CD4-positive, alpha-beta T cell treated with Interleukin-2 at 100 ng/mL for 4 hours (primary cell): ENCODE data around the gene SCN3B.
A peak's percentile ranks its signal among the peaks of the same experiment; 100 is the strongest.

ENCODE experiments used
- DNase-seq: peaks from one replicate; pipeline ENCODE4 v3.0.0-alpha.2; 2020; ENCODE audit warnings: low spot score

Gene SCN3B

DNA sequence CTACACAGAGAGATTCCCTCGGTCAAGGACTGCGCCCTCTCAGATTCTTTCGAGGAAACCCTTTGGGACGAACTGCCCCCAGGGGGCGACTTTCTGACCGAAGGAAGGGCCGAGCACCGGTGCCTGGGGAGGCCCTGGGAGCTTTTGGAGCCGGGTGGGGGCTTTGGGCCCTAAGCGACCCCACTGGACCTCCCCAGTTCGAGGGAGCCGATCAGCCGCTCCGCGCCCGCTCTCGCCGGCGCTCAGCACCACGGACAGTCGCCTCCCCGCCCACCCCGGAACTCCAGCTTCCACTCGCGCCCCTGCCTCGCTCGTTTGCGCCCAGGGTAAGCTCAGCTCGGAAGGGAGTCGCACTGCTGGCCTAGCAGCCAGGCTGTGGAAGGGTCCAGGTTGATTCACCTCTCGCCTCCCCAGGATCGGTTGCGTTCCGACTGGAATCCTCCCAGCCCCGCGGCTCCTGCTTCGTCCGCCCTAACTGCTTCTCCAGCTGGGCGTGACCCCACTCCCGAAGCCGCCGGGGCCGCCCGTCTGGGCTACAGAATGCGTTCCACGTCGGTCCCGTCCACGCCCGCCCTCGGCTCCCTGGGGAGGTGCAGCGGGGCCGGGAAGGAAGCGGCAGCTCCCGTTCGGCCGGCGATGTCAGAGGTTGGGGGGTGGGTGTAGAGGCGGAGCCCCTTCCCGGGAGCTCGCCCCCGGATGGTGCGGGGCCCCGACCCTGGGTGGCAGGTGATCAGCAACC, 428 bp downstream of the SCN3B start:
- no peak for DNase-seq

DNA sequence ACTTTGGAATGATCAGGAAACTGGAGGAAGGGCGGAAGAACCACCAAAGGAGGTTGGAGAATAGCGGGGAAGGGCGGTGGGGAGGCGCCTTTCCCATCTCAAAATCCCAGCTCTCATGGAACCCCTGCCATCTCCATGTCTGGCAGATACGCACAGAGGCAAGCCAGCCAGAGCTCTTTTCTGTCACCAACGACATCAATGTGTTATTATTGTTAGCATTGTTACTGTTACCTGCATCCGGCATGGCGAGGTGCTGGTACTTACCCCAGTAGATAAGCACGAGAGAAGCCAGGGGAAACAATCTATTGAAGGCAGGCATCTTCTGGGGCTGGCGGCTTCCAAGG, 969 bp downstream of the SCN3B start:
- no peak for DNase-seq

DNA sequence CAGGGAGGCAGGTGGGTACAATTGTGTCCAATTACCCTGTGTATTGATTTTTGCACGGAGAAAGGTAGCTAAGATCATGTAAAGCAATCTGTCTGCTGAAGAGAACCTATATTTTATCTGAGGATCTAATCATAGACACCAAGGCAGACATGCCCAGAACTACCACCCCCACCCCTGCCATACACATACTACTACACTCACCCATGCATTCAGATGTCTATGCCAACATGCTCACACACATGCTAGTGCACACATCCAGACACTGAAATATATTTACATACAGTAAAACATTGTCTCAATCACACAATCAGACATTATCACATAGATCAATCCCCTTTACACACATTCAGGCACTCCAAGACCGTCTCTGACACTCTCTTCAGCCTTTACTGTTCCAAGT, 1.8 kb downstream of the SCN3B start:
- no peak for DNase-seq

DNA sequence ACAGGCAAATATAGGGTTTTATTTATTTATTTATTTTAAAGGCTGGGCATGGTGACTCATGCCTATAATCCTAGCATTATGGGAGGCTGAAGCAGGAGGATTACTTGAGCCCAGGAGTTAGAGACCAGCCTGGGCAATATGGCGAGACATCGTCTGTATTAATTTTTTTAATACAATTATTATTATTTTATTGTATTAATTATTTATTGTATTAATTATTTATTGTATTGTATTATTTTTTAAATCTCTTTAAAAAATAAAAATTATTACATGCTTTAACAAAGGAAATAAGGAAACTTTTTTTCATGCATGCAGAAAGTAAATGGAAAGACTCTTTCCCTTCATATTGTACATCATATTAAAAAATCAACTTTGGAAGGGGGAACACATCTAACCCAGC, 3.5 kb downstream of the SCN3B start:
- no peak for DNase-seq

DNA sequence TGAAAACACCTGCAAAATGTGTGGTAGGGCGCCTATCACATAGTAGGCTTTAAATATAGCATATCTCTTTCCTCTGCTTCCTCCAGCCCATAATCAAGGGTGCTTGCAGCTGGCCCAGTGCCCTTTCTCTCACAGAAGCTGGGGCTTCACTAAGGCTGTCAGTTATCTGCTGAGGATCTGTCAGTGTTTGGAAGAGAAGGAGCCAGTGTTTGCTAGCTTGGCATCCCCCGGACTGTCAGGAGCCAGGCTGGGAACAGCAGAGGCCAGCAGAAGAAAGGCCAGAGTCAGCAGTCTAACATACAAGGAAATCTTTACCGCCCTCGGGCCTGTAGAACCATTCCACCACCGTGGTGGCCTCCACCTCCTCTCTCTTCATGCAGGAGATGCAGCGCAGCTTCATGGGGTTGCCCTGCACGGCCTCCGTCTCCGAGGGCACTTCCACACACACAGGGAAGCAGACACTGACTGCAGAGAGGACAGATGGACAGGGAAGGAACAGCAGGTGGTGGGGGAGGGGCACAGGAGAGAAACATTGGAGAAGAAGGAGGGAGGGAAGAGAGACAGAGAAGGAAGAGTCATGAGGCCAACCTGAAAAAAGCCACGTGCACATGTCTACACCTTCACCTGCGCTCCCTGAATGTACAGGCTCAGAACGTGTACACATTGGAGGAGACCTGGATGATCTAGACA, 9.0 kb downstream of the SCN3B start:
- DNase-seq = no peak

DNA sequence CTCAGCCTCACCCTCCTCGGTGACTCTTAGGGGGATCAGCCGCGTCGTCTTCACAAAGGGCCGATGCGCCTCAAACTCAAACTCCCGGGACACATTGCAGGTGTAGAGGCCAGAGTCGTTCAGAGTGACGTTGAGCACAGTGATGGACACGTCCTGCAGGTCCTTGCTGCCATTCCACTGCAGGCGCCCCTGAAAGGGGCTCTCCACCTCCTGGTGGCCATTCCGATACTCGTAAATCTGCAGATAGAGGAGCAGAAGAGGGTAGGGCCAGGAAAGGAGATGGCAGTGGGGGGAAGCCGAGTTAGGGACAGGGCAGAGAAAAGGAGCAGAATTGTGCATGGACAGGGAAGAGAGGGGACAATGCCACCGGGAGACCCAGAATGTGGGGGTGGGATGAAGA, 12.0 kb downstream of the SCN3B start:
- DNase-seq = no peak

DNA sequence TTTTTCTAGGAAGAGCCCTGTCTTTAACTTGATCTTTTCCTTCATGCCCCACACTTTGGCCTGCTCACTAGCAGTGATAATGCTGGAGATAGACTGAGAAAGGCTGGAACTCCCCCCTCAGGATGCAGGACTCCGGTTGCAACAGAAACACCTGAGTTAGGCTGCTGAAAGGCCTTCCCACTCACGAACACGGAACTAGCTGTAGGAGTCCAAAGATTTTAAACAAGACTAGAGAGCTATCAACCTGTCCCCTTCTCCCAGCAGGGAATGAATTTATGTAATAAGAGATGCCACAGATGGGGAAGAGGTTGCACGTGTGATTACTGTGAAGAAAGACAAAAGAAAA, 13.0 kb downstream of the SCN3B start:
- no peak for DNase-seq

DNA sequence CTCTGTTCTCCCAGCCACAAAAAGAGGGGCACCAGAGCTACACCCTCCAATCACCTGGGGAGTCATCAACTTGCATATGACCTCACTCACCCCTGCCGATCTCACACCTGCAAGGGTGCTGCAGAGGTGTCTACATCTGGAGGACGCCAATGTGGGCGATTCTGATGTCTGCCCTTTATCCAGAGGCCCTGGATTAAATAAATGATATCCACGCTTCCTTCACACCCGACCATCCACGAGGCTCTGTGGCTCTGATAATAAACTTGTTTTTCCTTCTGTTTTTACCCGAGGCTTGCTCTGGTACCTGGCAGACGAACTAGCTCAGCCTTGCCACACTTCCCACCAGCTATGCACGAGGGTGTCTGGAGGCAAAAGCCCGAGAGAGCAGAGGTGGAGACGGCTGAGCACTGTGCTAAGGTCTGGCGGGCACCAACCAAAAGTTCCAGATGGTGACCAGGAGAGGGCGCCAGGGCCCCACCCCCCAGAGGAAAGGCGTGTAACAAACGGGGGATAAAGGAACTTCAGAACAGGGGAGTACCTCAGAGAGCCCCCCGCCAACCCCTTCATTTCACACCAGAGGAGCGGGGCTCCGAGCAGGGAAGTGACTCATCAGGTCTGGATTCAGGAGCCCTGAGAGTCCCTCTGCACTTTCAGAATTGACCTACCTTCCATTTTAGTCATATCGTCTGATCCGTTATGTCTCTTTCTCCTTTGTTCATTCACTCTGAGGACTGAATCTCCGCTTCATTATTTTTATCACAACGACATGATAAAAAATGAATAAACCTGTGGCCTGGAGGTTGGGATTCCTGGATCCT, 13.5 kb downstream of the SCN3B start:
- peak; percentile 24 for DNase-seq

DNA sequence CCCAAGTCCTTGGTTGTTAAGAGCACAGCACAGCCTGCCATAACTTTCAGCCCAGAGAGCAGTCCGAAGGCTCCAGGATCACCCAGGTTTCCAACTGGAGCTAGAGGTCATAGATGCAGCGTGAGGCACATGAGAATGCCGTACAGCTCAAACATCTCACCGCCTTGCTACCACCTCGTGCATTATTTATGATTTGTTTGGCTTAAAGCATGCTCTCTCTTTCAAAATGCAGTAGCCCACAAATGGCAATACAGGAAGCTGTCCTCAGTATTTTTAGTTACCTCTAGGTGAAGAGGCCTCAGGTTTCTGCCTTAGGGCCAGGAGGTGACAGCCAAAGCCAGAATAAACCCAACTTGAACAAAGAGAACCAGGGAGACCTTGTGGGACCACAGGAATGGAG, 14.4 kb downstream of the SCN3B start:
- DNase-seq = no peak

DNA sequence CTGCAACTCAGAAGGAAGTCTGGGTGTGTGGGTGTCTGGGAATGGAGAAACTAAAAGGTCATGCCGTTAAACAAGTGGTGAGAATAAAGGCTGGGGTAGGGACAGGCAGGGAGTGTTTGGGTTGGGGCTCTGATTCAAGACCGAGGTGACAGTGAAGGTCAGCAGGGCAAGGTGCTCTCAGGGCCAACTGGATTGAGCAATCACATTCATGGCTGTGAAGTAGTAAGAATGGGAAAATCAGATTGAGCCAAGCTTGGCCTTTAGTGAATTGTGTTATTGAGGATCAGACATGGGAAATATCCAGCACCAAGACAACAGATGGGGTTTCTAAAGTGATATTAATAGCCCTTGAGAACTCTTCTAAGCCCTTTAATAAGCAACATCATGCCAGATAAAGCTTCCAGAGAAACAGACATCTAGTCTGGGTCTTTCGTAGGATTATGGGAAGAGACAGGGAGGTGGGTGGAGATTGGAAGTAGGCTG, 24.3 kb downstream of the SCN3B start:
- no peak for DNase-seq

DNA sequence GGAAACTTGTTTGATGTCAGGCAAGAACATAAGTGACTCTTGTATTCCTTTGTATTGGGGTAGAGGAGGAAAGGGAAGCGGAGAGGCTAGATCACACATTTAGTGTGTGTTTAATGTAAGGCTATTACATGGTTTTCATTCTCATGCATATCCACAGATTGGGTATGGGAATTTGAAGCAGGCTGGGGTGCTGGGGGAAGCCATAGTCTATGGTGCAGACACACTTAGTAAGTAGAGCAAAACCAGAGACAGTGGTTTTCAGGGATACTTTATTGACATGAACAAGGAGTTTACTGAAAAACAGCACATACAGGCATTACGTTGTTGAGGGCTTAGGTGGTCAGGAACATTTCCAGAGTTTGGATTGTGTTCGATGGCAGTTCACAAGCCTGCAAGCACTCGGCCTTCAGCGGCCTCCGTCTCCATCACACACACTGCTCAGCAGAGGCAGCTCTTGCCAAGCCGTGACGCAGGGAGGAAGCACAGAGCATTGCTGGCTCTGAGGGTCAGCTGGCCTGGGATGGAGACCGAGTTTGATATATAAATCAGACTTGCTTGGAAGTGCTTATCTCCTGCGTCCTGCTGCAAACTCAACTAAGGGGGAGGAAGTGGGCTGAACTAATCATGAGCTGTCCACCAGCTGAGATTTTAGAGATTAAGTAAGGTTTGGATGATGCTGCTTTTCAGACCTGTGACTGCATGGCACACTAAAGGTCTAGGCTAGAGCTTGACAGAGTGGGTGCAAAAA, 25.3 kb downstream of the SCN3B start:
- no peak for DNase-seq

DNA sequence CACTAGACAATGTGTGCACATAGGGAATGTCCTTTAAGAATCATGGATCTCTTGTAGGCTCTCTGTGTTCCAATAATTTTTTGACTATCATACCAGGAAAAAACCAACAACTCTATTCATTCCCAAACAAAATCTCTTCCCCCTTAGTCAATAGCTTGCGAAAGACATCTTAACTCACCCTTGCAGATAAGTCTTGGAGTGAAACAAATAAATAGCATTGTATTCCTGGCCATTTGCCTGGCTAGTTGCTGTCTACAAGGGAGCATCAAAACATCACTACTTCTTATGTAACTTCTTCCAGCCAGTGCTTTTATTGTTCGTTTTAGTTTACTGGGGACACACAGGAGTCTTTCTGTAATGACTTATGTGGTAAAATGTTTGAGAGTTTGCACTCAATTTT, 29.4 kb downstream of the SCN3B start:
- DNase-seq = no peak

DNA sequence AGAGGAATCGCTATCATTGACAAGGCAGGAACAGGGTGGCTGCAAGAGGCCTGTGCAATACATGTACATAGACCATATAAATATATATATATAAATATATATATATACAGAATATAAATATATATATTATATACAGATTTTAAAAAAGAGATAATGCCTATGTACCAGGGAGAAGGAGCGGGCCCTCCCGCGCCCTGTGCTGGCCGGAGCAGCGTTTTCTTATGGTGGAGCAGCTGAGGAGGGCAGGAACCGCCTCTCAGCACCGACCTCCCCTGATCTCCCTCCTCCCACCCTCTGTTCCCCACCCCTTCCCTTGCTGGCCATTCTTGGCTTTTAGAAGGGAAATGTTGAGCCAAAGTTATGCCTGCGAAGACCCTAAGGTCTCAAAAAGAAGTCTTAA, 31.8 kb downstream of the SCN3B start:
- DNase-seq = no peak

DNA sequence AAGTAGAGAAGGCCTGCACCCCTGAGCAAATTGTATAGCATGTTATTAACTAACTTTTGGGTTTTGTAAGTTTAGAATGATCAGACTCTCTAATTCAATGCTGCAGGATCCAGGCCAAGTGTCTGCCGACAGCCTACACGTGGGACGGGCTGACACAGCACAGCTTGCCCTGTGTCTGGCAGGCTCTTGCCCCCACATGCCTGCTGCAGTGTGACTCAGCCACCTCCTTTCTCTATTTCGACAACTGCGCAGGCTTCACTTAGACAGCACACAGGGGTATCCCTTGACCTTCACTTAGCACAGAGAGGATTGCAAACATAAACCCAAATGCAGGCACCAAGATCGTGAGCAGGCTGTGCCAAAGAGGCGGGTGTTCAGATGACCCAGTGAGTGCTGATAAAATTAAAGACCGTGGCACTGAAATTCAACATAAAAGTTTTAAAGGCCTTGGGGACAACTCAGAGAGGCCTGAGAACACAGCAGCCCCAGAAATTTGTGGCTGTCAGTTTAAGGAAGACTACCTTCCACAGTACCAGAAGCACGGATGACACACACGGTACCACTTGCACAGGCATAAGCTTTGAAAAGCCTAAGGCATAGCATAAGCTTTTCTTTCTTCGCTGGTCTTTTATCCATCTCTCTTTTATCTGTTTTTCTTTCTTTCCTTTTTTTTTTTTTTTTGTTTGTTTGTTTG, 37.8 kb downstream of the SCN3B start:
- DNase-seq = no peak

DNA sequence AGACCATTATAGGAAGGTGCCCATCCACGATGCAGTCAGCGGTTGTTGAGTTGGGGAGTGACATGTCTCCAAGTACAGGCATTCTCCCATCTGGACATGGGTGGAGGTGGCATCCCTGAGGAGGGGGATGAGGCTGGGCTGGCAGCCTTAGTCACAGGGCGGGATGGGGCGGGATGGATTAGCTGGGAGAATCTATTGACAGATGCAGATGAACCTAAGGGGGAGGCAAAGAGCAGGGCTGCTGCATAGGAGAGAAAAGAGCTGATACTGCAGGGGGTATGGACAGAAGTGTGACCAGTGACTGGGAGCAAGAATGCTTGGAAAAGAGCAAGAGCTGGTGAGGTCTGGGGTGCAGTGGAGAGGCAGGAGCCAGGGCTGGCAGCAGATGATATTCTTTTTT, 42.7 kb downstream of the SCN3B start:
- no peak for DNase-seq

DNA sequence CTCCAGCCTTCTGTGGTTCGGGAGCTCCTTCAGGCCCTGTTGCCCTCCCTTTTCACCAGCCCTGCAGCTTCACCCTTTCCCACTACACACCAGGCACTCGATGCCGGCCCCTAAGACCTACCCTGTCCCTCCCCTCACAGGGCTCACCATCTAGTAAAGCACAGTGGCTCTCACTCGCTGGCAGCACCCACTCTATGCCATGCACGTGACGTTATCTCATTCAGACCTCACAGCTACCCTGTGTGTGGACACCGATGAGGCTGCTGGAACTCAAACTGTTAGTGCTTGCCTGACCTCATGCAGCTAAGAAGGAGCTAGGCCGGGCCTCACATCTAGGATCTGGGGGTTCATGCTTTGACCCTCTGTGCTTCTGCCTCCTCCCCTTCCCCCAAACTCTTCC, 45.5 kb downstream of the SCN3B start:
- DNase-seq = no peak

DNA sequence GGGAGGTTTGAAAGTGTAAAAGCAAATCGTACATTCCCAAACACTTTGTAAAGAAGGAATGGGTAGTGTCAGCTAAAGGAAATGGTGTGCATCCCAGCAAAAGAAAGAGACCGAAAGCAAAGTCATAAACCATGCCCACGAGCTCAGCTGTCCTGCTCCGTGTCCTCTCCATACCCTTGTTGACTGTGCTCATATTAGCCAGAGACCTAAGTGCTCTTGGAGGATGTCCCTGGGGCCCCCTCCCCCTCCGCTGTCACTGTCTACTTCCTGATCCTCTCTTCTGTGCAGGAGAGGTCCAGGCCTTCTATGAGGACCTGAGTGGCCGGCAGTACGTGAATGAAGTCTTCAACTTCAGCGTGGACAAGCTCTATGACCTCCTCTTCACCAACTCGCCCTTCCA, 46.1 kb downstream of the SCN3B start:
- DNase-seq = no peak

DNA sequence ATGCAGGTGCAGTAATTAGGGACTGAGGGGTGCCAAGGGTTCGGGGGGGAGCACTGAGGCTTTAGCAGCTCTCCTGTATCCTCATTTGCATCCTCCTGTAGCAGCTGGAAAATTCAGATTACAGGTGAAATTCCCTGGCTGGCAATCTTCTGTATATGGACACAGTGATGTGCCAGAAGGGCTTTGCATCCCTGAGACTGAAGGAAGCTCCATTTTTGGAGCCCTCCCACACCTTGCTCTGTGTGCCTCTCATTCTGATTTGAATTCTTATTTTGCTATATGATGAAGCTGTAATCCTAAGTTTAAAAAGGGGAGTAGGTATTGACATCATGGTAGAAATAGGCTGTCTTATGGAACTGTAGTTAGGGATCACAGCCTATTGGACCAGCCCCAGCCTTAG, 46.6 kb downstream of the SCN3B start:
- DNase-seq = no peak

DNA sequence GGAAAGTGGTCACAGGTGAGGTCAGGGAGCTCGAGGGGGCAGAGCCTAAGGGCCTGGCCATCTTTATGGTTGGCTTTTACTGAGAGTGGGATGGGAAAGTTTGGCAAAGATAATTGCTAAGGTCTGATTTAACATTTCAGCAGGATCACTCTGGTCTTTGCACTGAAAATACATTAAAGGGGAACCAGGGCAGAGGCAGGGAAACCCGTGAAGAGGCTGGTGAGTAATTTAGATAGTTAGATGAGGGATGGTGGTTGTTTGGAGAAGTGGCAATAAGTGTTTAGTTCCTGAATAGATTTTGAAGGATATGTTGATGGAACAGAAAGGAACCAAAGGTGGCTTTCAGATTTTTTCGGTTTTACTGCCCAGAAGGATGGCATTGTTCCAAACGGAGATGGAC, 50.8 kb downstream of the SCN3B start:
- DNase-seq = no peak

DNA sequence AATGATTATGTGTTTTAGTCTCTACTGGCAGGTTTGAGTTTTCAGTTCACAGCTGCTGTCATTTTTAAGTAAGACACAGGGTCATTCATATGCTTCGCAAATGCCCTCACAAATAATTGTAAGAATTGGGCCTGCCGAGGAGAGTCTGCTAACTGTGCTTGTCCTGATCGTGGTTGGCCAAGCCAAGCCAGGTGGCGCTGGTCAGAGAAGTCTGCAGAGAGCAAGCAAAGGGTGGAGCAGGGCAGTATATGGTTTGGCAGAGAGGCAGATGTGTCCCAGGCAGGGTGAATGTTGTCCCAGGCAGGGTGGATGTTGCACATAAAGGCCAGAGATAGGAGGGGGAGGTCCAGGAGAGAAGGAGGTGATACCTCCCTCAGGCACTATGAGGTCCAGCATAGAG, 52.7 kb downstream of the SCN3B start:
- no peak for DNase-seq

DNA sequence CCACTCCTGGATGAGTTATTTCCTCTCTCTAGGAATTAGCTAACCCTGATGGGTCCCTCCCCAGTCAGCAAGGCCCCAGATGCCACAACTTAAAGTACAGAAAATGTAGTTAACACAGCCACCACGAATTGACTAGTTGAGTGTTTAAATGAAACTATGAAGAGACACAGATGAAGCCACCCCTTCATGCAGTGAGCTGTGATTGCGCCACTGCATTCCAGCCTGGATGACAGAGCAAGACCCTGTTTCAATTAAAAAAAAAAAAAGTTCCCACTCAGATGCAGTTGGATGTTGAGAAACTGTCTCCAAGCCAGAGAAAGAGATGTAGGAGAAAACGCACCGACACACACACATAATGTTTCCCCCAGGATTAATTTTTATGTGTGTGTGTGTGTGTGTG, 53.3 kb downstream of the SCN3B start:
- no peak for DNase-seq

DNA sequence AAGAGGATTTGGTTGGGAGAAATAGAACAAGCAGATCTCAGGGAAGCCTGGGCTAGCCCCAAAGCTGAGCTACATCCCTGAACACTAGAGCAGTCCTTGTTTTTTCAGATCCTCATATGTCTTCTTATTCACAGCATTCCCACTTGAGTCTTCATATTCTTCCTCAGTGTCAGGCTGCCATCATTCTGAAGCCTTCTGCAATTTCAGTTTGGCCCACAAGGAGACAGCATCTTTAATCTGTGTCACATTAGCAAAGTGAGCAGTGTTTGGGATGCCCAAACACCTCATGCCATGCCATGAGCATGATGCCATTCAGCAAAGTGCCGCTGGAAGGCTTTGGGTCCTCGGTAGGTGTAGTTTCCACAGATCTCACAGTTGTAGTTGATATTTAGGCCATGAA, 56.6 kb downstream of the SCN3B start:
- no peak for DNase-seq
